ENCODE data around the gene IL24.
"Not testable (repeated sequence)": the region's sequence is repeated elsewhere in the genome, so short reads cannot be mapped to it uniquely, and the experiment has no call there.

IL24 gene

DNA sequence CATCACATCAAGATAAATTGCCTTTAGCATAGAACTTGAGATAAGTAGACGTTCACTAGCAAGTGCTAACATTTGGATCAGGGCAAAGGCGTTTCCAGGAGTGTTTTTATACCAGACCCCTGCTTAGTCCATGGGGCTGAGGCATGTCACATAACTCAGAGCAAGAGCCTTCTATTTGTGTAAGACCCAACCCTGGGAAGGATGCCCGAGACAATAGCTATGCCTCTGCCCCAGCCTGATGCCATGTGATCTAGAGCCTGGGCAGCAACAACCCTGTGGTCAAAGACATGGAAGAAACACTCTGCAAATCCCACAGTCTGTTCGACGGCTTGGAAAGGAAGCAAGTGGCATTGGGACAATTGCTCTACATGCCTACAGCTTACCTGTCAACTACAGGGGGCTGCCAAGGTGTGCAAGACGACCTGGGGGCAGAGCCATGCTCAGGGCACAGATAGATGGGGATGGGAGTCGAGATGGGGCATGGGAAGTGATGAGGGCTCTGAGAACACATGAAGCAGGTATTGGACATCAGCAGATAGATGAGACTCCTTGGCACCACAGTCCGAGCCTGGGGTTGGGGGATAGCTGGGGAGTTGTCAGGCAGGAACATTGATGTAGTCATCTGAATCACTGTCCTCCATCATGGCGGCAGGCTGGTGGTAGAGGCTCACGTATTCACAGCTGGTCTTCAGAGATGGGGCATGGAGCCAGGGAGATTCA lies 7.3 kb downstream of the IL24 start:
- no peak for DNase-seq (ENCODE audit: low spot score)

DNA sequence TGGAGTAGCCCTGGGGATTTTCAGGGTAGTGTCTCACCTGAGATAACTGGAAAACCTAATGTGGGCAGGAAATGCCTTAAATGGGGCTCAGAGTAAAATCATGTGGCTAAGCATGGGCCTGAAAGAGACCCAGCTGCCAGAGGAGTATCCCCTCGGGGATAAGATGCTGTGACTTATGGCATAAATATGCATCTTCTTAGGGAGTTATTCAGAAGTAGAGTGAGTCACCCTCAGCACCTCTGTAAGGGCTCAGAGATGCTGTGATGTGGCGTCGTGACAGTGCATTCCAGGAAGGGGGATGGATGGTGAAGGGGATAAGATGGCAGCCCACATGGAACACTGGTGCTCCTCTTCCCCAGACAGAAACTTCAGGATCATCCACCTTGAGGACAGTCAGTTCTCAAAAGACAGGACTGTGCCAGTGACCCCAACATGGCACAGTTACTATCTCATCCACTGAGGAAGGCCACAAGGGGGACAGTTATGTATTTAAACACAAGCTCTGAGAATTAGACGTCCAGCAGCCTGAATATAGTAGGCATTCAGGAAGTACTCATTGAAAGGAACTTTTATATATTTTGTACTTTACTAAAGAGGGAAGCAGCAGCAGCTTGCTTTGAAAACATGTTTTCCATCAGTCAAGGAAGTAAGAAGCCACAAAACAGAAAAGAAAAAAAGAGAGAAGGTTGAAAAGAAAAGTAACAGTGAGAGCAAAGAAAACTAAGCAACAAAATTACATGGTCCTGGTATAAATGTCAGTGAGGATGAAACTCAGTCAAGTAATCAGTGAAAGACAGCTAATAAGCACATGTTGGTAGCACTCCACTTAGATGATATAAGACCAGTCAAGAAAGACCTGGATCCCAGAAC lies 8.3 kb downstream of the IL24 start:
- DNase-seq (ENCODE audit: low spot score) = no peak

DNA sequence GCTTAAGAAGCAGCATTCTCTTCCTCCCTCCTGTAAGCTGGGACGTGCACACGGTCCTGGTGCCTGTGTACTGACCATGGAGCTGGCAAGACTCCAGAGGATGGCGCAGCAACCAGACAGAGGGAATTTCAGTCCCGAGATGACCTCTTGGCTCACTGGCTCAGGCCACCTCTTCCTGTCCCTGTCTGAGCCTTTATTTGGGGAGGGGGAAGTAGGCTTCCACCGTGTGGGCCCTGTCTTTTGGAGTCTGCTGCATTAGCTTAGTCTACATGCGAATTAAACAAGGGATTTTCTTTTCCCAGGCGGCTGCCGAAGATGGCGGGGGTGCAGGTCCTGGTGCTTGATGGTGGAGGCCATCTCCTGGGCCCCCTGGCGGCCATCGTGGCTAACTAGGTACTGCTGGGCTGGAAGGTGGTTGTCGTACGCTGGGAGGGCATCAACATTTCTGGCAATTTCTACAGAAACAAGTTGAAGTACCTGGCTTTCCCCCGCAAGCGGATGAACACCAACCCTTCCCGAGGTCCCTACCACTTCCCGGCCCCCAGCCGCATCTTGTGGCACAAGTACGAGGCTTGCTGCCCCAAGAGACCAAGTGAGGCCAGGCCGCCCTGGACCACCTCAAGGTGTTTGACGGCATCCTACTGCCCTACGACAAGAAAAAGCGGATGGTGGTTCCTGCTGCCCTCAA lies 10.2 kb downstream of the IL24 start:
- no peak for DNase-seq (ENCODE audit: low spot score)

DNA sequence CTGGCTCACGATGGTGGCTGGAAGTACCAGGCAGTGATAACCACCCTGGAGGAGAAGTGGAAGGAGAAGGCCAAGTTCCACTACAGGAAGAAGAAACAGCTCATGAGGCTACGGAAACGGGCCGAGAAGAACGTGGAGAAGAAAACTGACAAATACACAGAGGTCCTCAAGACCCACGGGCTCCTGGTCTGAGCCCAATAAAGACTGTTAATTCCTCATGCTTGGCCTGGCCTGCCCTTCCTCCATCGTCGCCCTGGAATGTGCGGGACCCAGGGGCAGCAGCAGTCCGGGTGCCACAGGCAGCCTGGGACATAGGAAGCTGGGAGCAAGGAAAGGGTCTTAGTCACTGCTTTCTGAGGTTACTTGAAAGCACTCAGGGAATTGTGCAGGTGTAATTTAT lies 10.8 kb downstream of the IL24 start:
- no peak for DNase-seq (ENCODE audit: low spot score)

DNA sequence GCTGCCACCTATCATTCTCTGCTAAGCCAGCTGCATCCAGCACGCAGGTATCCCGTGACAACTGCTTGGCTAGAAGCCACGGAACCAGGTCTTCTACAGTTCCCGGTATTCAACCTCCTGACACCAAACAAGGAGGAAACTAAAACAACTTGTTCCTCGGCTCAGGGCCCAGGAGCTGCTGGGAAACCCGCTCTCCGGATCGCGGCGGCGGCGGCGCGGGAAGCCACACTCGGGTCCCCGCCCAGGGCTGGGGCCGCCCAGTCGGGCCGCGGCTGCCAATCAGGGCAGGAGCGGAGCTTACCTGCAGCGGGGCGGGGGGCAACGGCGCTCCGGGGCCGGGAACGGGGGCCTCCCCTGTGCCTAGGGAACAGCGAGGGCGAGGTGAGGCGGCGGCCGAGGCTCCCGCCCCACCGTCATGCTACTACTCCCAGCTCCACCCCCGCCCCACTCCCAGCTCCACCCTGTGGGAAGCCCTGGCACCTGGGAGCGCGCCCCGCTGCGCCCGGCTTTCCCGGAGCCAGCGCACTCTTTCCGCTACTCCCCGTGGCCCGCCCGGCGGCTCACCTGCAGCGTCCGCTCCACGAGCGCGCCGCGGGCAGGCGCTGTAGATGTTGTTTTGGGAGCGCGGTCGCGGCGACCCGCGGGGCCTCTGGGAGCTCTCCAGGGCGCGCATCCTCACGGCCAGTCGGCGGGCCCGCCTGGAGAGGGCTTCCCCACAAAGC lies 12.1 kb downstream of the IL24 start:
- DNase-seq (ENCODE audit: low spot score) = no peak

DNA sequence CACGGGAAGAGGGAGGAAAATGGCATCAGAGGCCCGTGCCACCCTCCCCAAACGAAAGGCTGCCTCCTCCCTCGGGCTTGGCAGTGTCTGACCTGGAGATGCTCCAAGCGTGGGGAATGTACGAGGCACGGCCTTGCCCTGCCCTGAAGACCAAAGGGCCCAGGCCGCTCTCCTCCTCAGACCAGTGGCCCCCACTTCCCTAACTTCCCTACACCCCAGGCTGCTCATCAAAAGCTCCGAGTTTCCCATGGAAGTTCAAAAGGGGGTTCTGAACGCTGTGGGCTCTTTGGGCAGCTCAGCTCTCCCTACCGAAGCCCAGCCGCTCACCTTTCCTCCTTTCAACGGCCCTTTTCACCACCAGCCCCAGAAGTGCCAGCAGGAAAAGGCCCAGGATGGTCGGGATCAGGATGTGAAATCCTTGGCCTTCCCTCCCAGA lies 12.7 kb downstream of the IL24 start:
- no peak for DNase-seq (ENCODE audit: low spot score)

DNA sequence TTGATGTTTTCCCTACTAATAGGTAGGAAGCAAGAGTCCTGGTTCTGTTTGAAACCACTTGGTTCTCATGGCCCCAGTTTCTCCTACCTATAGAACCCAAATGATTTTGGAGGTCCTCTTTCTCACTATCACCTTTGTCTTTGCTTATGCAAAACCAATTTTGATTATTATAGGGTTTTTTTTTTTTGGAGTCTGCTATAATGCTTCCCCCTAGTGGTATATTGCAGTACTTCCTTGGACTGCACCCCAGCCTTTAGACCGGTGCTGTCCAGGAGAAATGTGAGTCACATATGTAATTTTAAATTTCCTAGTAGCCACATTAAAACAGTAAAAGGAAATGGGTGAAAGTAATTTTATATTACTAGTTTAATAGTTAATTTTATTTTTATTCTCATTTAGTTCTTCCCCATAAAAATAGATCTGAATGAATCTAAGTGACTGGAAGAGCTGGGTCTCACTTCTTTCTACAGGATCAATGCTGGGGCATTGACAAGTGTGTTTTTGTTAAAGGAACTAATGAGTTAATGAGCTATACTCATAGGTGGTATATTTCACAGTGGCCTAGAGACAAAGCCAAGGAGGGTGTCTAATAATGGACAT lies 13.9 kb downstream of the IL24 start:
- DNase-seq (ENCODE audit: low spot score) = peak; percentile 33

DNA sequence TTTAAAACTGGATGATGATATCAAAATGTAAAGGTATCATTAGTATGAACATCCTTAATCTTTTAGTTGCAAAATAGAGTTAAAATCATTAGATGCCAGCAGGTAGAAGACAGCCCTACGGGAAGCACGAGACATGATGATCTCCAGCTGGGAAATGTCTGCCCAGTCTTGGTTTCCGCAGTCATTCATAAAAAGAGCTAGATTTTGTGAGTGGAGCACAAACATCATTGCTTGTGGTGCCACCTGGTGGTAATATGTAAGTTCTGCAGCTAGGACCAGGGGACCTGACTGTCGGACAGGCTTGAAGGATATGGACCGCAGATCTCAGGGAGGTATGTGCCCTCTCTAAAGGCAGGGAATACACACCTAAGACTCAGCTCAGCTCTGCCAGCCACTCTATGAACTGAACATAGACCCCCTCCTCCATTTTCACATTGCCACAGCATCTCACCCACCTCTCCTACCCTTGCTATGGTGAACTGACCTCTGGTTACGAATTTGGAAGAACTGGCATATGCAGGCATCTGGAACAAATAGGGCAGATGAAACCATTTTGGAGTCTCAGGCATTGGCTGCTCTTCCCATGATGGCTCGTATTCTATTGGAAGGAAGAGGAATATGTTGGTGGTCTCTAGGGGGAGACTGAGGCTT lies 15.3 kb downstream of the IL24 start:
- DNase-seq (ENCODE audit: low spot score) = peak; percentile 90

DNA sequence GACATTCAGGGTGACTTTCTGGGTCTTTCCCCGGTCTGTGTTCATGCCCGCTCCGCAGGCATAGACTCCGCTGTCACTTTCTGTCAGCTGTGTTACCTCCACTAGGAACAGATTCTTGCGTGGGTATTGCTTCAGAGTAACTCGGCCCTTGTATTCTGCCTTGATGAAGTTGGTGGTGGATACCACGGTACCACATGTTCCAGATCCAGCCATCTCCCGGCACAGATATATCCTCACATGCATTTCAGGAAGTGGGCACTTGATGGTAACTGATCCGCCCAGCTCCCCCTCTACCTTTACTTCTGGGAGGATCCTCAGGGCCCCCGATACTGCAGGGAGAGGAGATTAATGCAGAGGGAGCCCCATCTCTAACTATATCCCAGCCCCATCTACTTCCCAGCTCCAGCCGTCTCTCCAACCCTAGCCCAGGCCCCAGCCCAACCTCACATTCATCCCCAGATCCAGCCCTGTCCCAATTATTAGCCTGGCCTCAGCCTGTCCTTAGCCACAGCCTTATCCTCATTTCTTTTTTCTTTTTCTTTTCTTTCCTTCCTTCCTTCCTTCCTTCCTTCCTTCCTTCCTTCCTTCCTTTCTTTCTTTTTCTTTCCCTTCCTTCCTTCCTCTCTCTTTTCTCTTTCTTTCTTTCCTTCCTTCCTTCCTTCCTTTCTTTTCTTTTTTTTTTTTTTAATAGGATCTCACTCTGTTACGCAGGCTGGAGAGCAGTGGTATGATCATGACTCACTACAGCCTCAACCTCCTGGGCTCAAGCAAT lies 16.7 kb downstream of the IL24 start:
- DNase-seq (ENCODE audit: low spot score) = no peak

DNA sequence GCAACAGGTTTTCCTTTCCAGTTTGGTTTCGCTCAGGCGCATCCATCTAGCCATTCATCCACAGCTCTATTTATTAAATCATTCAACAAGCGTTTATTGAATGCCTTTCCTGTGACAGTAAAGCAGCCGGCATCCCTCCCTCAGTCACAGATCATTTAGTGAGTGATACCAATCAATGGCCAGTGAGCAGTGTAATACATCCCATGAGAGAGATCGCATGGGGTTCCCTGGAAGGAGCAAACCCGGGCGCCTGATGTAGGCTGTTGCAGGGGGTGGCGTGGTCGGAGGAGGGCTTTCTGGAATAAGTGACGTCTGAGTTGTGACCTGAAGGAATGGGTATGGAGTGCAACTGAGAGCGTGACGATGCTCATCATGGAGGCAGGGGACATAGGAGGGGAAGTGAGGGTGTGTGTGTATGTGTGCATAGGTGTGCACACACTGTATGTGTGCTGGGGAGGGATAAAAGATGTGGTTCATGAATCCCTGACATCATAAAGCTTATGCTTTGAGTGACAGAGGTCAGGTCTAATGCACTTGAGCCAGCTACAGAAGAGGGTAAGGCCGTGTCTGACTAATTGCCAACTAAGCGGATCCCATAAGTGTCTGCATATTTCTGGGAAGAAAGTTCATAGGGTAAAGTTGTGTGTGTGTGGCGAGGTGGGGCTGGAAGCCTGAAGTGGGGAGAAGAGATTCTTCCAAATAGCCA lies 17.9 kb downstream of the IL24 start:
- no peak for DNase-seq (ENCODE audit: low spot score)

DNA sequence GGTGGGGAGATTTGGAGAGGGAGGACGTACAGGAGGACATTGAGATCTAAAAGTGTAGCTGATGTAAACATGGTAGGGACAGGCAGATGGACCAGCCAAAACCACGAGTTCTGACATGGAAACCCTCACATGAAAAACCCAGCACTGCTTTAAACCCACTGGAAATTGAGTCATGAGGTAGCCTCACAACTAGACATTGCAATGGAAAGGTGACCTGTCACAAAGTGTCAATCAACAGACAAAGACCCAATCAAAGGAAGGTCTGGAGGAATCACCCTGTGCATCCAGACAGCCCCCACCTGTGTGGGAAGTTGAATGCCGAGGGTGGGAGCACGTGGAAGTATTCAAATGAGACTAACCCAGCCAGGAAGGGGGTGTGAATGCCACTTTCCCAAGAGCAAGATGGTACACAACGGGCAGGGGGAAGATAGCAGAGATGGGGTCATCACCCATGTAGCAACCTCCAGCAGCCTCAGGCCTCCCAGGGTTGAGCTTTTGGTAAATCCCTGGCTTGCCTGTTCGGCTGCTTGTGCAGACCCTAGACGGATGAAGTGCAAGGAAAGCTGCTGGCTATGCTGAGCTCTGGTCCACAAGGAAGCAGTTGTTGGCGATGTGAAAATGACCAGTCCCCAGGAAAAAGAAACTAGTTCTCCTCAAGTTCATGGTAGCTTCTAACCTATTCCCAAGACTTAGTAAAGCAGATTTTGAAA lies 18.9 kb downstream of the IL24 start:
- no peak for DNase-seq (ENCODE audit: low spot score)

DNA sequence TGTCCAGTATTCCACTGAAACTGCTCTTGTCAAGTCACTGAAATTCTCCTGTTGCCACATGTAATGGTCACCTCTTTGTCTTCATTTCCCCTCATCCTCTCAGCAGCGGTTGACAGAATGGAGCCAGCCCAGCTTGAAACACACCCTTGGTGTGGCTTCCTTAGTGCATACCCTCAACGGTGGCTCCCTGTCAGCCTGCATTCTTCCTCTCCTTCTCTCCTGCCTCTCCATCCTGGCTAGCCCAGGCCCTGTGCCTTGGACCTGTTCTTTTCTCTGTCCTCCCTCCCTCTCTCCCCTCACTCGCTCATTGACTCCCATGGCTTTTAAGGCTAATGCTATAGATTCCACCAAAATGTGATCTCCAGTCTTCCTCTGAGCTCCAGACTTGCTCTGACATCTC lies 20.8 kb downstream of the IL24 start:
- DNase-seq (ENCODE audit: low spot score) = no peak

DNA sequence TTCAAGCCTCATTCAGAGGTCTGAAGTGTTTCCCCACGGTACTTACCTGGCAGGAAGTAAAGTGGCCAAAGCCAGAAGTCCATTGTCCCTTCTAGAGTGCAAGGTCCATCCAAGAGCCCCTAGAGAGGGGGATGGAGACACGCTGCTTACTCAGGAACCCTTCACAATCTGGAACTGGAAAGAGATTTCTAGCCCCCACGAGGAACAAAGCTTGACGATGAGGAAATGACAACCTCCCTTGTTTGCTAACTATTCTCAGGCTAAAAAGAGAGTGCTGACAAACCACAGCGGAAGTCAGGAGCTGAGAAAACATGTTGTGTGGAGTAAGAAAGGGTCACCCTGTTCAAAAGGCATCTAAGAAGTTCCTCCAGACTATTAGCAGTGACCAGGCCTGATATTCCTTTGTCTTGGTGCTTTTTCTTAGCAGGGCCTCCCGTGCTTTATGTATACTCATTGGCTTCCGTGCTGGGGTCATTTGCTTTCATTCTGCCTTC lies 24.6 kb downstream of the IL24 start, which contains the start of gene FCMR:
Gene FCMR, minus strand, starts transcription at position 170 of the 494 bp plus-strand sequence. Its CDS starts 87 bp downstream, at position 83.
- peak; percentile 73 for DNase-seq (ENCODE audit: low spot score)

DNA sequence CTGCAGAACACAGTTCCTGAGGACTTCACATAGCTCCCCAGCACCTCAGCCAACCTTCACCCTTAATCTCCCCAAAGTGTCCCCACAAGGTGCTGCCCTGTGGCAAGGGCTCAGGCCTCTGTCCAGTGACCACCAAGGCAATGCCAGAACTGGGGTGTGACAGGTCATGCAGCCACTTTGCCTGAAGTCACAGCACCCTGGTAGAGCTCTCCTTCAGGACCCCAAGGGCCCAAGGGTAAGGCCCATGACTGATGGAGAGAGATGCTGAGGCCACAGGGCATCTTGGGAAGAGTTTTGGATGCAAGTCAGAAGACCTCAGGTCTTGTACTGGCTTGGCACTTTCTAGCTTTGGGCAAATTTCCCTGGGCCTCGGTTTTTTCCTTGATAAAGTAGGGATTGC lies 25.3 kb downstream of the IL24 start:
- DNase-seq (ENCODE audit: low spot score) = no peak

DNA sequence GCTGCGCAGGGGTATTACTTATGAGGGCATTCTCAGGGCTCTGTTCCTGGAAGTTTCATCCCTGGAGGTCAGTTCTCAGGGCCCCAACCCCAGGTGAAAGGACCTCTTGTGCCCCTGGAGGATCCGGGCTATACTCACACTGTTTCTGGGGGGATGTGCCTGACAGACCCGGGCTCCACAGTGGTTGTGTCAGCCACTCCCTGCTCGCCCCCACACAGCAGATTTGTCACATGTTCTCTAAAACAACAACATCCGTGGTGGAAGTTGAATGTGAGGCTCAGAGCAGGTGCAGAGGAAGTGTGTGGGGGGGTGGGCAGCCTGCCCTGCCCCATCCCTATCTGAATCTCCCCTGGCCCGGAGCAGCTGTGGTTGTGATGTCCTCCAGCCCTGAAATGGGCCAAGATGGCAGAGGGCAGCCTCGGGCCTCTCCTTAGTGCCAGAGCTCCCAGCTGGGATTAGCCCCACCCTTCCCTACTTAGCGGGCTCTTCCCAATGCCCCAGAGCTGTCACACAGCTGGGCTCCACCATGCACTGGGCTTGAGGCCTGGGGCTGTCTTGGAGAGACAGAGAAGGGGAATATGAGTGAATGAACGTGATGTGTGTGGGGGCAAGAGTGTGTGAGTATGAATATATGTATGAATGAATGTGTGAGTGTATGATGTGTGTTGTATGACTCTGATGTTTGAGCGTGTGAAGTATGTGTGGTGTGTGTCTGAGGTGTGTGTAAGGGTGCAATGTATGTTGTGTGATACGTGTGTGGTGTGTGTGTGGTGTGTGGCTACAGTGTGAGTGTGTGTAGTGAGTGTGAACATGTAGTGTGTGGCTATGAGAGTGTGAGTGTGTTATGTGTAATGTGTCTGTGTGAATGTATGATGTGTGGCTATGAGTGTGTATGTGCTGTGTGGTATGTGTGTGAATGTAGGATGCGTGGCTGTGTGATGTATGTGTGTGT lies 26.0 kb downstream of the IL24 start:
- no peak for DNase-seq (ENCODE audit: low spot score)

DNA sequence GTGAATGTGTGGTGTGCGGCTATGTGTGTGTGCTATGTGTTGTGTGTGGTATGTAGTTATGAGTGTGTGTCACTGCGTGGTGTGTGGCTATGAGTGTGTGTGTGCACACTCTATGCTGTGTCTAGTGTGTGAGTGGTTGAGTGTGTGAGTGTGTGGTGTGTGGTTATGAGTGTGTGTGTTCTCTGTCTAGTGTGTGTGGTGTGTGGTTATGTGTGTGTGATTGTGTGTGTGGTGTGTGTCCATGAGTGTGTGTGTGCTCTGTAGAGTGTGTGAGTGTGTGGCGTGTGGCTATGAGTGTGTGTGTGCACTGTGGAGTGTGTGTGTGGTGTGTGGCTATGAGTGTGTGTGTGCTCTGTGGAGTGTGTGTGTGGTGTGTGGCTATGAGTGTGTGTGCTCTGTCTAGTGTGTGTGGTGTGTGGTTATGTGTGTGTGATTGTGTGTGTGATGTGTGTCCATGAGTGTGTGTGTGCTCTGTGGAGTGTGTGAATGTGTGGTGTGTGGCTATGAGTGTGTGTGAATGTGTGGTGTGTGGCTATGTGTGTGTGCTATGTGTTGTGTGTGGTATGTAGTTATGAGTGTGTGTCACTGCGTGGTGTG lies 26.8 kb downstream of the IL24 start:
- not testable (repeated sequence) for DNase-seq (ENCODE audit: low spot score)

DNA sequence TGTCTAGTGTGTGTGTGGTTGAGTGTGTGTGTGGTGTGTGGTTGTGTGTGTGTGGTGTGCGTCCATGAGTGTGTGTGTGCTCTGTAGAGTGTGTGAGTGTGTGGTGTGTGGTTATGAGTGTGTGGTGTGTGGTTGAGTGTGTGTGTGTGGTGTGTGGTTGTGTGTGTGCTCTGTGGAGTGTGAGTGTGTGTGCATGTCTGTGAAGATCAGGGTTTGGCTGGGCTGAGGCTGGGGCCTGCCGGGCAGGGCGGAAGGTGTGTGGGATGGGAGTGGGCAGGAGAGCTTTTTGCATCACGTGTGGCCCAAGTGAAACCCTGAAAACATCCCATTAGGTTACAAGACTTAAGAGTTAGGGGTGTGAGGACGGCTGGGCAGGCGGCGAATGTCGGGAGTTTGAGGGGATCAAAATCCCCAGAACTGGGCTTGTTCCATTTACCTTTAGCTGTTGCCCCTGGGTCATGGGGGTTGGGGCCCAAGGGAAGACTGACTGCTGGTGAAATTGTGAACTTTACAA lies 27.4 kb downstream of the IL24 start:
- DNase-seq (ENCODE audit: low spot score) = no peak

Measured in Ammon's horn (tissue), 1 donor.